HEK293T (cell line): ENCODE data around the gene RNF144A.

Source experiments
- BHLHE40 ChIP-seq: fragments of 450-650 bp; IDR thresholded peaks from 2 replicates; pipeline ENCODE4 v1.6.1; 2016; ENCODE audit warnings: mild to moderate bottlenecking, moderate library complexity, borderline replicate concordance
- CTBP1 ChIP-seq: fragments of 450-650 bp; IDR thresholded peaks from 2 replicates; pipeline ENCODE4 v1.6.1; 2016; ENCODE audit warnings: borderline replicate concordance
- ELF4 ChIP-seq: fragments of 450-650 bp; IDR thresholded peaks from 2 replicates; pipeline ENCODE4 v1.6.1; 2017; ENCODE audit warnings: antibody characterized with exemption
- FOXA1 ChIP-seq: fragments of 450-650 bp; IDR thresholded peaks from 2 replicates; pipeline ENCODE4 v1.6.1; 2016; ENCODE audit warnings: mild to moderate bottlenecking
- FOXK2 ChIP-seq: fragments of 450-650 bp; IDR thresholded peaks from 2 replicates; pipeline ENCODE4 v1.6.1; 2016; ENCODE audit warnings: mild to moderate bottlenecking
- FOXM1 ChIP-seq: fragments of 450-650 bp; IDR thresholded peaks from 2 replicates; pipeline ENCODE4 v1.6.1; 2017; ENCODE audit warnings: mild to moderate bottlenecking, borderline replicate concordance
- HDGF ChIP-seq: fragments of 450-650 bp; IDR thresholded peaks from 2 replicates; pipeline ENCODE4 v1.6.1; 2017; ENCODE audit warnings: antibody characterized with exemption, borderline replicate concordance
- LEF1 ChIP-seq: fragments of 450-650 bp; IDR thresholded peaks from 2 replicates; pipeline ENCODE4 v1.6.1; 2017; ENCODE audit warnings: mild to moderate bottlenecking, borderline replicate concordance
- NFRKB ChIP-seq: fragments of 450-650 bp; IDR thresholded peaks from 2 replicates; pipeline ENCODE4 v1.6.1; 2016; ENCODE audit warnings: mild to moderate bottlenecking, moderate library complexity
- PKNOX1 ChIP-seq: fragments of 450-650 bp; IDR thresholded peaks from 2 replicates; pipeline ENCODE4 v1.6.1; 2016
- SP1 ChIP-seq: fragments of 450-650 bp; IDR thresholded peaks from 2 replicates; pipeline ENCODE4 v1.6.1; 2017
- SUZ12 ChIP-seq: fragments of 450-650 bp; IDR thresholded peaks from 2 replicates; pipeline ENCODE4 v1.6.1; 2016; ENCODE audit warnings: mild to moderate bottlenecking
- TARDBP ChIP-seq: fragments of 450-650 bp; IDR thresholded peaks from 2 replicates; pipeline ENCODE4 v1.6.1; 2016
- ZNF384 ChIP-seq: fragments of 450-650 bp; IDR thresholded peaks from 2 replicates; pipeline ENCODE4 v1.6.1; 2016

- TF ChIP-seq NFRKB (no peak), SUZ12 (no peak), FOXK2 (no peak), SP1 (no peak), ELF4 (no peak), CTBP1 (no peak), FOXA1 (no peak), PKNOX1 (no peak), ZNF384 (no peak), BHLHE40 (no peak), HDGF (no peak), FOXM1 (no peak), TARDBP (no peak), LEF1 (no peak)
Measured at GRCh38 chr2:6920743-6921064, 3.5 kb downstream of the RNF144A start.
